ENCODE measurements around the gene CUEDC1. TPM values are rescaled to one million over a fixed set of nuclear protein-coding genes. Genes with fewer than 3 reads are reported as not detected.

CUEDC1 gene
- total and polyA plus RNA-seq, 4 donors = 19.7 to 55.7 (median 29.2) TPM

- H3K27ac ChIP-seq (ENCODE audit: low read depth in 1 of 2, low read length in 1 of 2) = no peak overlapping the region
- DNase-seq (no peak), ATAC-seq (ENCODE audit: insufficient read depth, low FRiP score) (no peak)
- no peak overlapping the region for H3K9ac ChIP-seq (ENCODE audit: insufficient read depth in 1 of 2, low read length in 2 of 2)
- H3K36me3 ChIP-seq (ENCODE audit: control insufficient read depth in 4 of 4, insufficient read depth in 4 of 4, low read length in 4 of 4) = peaks cover 0 to 25% (median 10%) of the 10 kb centered on the region in 4 donors
- no peaks in the 10 kb centered on the region for H3K9me3 ChIP-seq (ENCODE audit: control insufficient read depth in 4 of 4, insufficient read depth in 3 of 4, low read length in 3 of 4)
- no peaks in the 10 kb centered on the region for H3K27me3 ChIP-seq (ENCODE audit: control insufficient read depth in 3 of 3, insufficient read depth in 3 of 3, low read length in 2 of 3)
- no peak overlapping the region for H3K4me3 ChIP-seq
- no peak for TF ChIP-seq CTCF (IDR thresholded peaks at IDR 0.05; ENCODE audit: control extremely low read depth, extremely low read depth)
- peaks cover 6 to 45% (median 44%) of the 10 kb centered on the region in 5 donors for H3K4me1 ChIP-seq (ENCODE audit: control insufficient read depth in 5 of 5, insufficient read depth in 5 of 5, low read length in 5 of 5)
- 90 to 93% methylated on average over 7 of the region's 7 CpGs for WGBS, 2 donors
Measured at GRCh38 chr17:57871155-57871554, 84.1 kb downstream of the CUEDC1 start.

GRCh38 chr17:57870283-57870635 lies 85.0 kb downstream of the CUEDC1 start:
- Histone ChIP-seq H3K4me1 (ENCODE audit: control insufficient read depth in 5 of 5, insufficient read depth in 5 of 5, low read length in 5 of 5) (peaks cover 6 to 37% (median 35%) of the 10 kb centered on the region in 5 donors), H3K27me3 (ENCODE audit: control insufficient read depth in 3 of 3, insufficient read depth in 3 of 3, low read length in 2 of 3) (no peaks in the 10 kb centered on the region), H3K9ac (ENCODE audit: insufficient read depth in 1 of 2, low read length in 2 of 2) (no peak overlapping the region), H3K4me3 (no peak overlapping the region), H3K9me3 (ENCODE audit: control insufficient read depth in 4 of 4, insufficient read depth in 3 of 4, low read length in 3 of 4) (no peaks in the 10 kb centered on the region), H3K27ac (ENCODE audit: low read depth in 1 of 2, low read length in 1 of 2) (no peak overlapping the region), H3K36me3 (ENCODE audit: control insufficient read depth in 4 of 4, insufficient read depth in 4 of 4, low read length in 4 of 4) (peaks cover 0 to 25% (median 10%) of the 10 kb centered on the region in 4 donors)
- TF ChIP-seq CTCF (IDR thresholded peaks at IDR 0.05; ENCODE audit: control extremely low read depth, extremely low read depth) = no peak
- DNase-seq (no peak), ATAC-seq (ENCODE audit: insufficient read depth, low FRiP score) (no peak)

- no peak overlapping the region for H3K9ac ChIP-seq (ENCODE audit: insufficient read depth in 1 of 2, low read length in 2 of 2)
Measured at GRCh38 chr17:57869617-57870282, 85.5 kb downstream of the CUEDC1 start.

More at GRCh38 chr17:57869617-57870282, 85.5 kb downstream of the CUEDC1 start:
- DNase-seq (no peak), ATAC-seq (ENCODE audit: insufficient read depth, low FRiP score) (no peak)
- Histone ChIP-seq H3K4me1 (ENCODE audit: control insufficient read depth in 5 of 5, insufficient read depth in 5 of 5, low read length in 5 of 5) (peaks cover 6 to 33% (median 30%) of the 10 kb centered on the region in 5 donors), H3K27me3 (ENCODE audit: control insufficient read depth in 3 of 3, insufficient read depth in 3 of 3, low read length in 2 of 3) (no peaks in the 10 kb centered on the region), H3K4me3 (no peak overlapping the region), H3K27ac (ENCODE audit: low read depth in 1 of 2, low read length in 1 of 2) (no peak overlapping the region), H3K9me3 (ENCODE audit: control insufficient read depth in 4 of 4, insufficient read depth in 3 of 4, low read length in 3 of 4) (no peaks in the 10 kb centered on the region), H3K36me3 (ENCODE audit: control insufficient read depth in 4 of 4, insufficient read depth in 4 of 4, low read length in 4 of 4) (peaks cover 0 to 27% (median 10%) of the 10 kb centered on the region in 4 donors)
- 95 to 96% methylated on average over 9 of the region's 9 CpGs for WGBS, 2 donors
- no peak for TF ChIP-seq CTCF (IDR thresholded peaks at IDR 0.05; ENCODE audit: control extremely low read depth, extremely low read depth)

Measured in lung (tissue), 12 donors.